Neural cell (in vitro differentiated cells): ENCODE results near the gene GNG7. TPM values are rescaled to one million over a fixed set of nuclear protein-coding genes. Genes with fewer than 3 reads are reported as not detected.
"Not testable (repeated sequence)": the region's sequence is repeated elsewhere in the genome, so short reads cannot be mapped to it uniquely, and the experiment has no call there.

Source experiments
- H2AFZ ChIP-seq: fragments of 200-600, 300-800 bp; sonication (generic), shearing (Covaris generic); 2 replicates; pipeline ENCODE4 v1.6.0; 2014; ENCODE audit warnings: low read depth, mild to moderate bottlenecking, antibody characterized with exemption, low read length, moderate library complexity
- H3F3A ChIP-seq: fragments of 200-600 bp; shearing (Covaris generic); 2 replicates; pipeline ENCODE4 v1.6.1; 2016; ENCODE audit warnings: mild to moderate bottlenecking, moderate library complexity, mixed read lengths, antibody characterized with exemption, low read length; ENCODE audit not compliant: insufficient read depth, poor library complexity, severe bottlenecking
- H3K27ac ChIP-seq: fragments of 200-600, 300-800 bp; sonication (generic), shearing (Covaris generic); 2 replicates; pipeline ENCODE4 v1.5.1; 2014; ENCODE audit warnings: mild to moderate bottlenecking, low read length, moderate library complexity
- H3K27me3 ChIP-seq: fragments of 300-800, 200-600 bp; sonication (generic), shearing (Covaris generic); 2 replicates; pipeline ENCODE4 v1.6.0; 2014; ENCODE audit warnings: mild to moderate bottlenecking, low read depth, low read length, moderate library complexity; ENCODE audit not compliant: insufficient read depth
- H3K36me3 ChIP-seq: fragments of 300-800, 200-600 bp; sonication (generic), shearing (Covaris generic); 2 replicates; pipeline ENCODE4 v1.5.1; 2014; ENCODE audit warnings: mild to moderate bottlenecking, antibody characterized with exemption, low read length, moderate library complexity; ENCODE audit not compliant: insufficient read depth
- H3K4me2 ChIP-seq: fragments of 300-800, 200-600 bp; sonication (generic), shearing (Covaris generic); 2 replicates; pipeline ENCODE4 v1.6.0; 2014; ENCODE audit warnings: mild to moderate bottlenecking, low read length
- H3K4me3 ChIP-seq: fragments of 300-800, 200-600 bp; sonication (generic), shearing (Covaris generic); 2 replicates; pipeline ENCODE4 v1.5.1; 2014; ENCODE audit warnings: mild to moderate bottlenecking, low read length, moderate library complexity
- H3K79me2 ChIP-seq: fragments of 200-600 bp; shearing (Covaris generic); replicated peaks from 2 replicates; pipeline ENCODE4 v1.6.0; 2014; ENCODE audit warnings: mild to moderate bottlenecking, low read length, moderate library complexity; ENCODE audit not compliant: insufficient read depth
- H3K9ac ChIP-seq: fragments of 300-800, 200-600 bp; sonication (generic), shearing (Covaris generic); 2 replicates; pipeline ENCODE4 v1.6.1; 2016; ENCODE audit warnings: mild to moderate bottlenecking, low read length, mixed read lengths
- H3K9me2 ChIP-seq: fragments of 200-600 bp; shearing (Covaris generic); 2 replicates; pipeline ENCODE4 v1.6.1; 2016; ENCODE audit warnings: mild to moderate bottlenecking, low read length, mixed read lengths; ENCODE audit not compliant: insufficient read depth
- H3K9me3 ChIP-seq: fragments of 200-600, 300-800 bp; sonication (generic), shearing (Covaris generic); 2 replicates; pipeline ENCODE4 v1.6.1; 2016; ENCODE audit warnings: mild to moderate bottlenecking, mixed run types, low read length, moderate library complexity, mixed read lengths
- H4K20me1 ChIP-seq: fragments of 200-600 bp; shearing (Covaris generic); 2 replicates; pipeline ENCODE4 v1.6.1; 2016; ENCODE audit warnings: mild to moderate bottlenecking, mixed run types; ENCODE audit not compliant: insufficient read depth
- CTCF ChIP-seq: fragments of 450-650 bp; IDR thresholded peaks from 2 replicates; pipeline ENCODE4 v1.5.1; 2014; ENCODE audit warnings: antibody characterized with exemption, mild to moderate bottlenecking, moderate library complexity; ENCODE audit not compliant: poor library complexity, severe bottlenecking
- EP300 ChIP-seq: fragments of 450-650 bp; conservative IDR thresholded peaks from 2 replicates; pipeline ENCODE4 v1.6.1; 2014; ENCODE audit warnings: antibody characterized with exemption, mild to moderate bottlenecking, moderate library complexity; ENCODE audit not compliant: poor library complexity, severe bottlenecking
- EZH2 ChIP-seq: fragments of 200-600, 300-800 bp; shearing (Covaris generic), sonication (generic); IDR thresholded peaks from 2 replicates; pipeline ENCODE4 v1.6.1; 2014; ENCODE audit warnings: antibody characterized with exemption, low read length, borderline replicate concordance, mild to moderate bottlenecking; ENCODE audit not compliant: insufficient read depth, poor library complexity, severe bottlenecking
- MXI1 ChIP-seq: fragments of 450-650 bp; conservative IDR thresholded peaks from 2 replicates; pipeline ENCODE4 v1.6.1; 2014; ENCODE audit warnings: antibody characterized with exemption, mild to moderate bottlenecking; ENCODE audit not compliant: poor library complexity, severe bottlenecking
- POLR2AphosphoS5 ChIP-seq: IDR thresholded peaks from 2 replicates; pipeline ENCODE4 v1.6.1; 2012
- RAD21 ChIP-seq: fragments of 450-650 bp; conservative IDR thresholded peaks from 2 replicates; pipeline ENCODE4 v1.6.1; 2014; ENCODE audit warnings: antibody characterized with exemption, mild to moderate bottlenecking, moderate library complexity
- SMC3 ChIP-seq: fragments of 450-650 bp; conservative IDR thresholded peaks from 2 replicates; pipeline ENCODE4 v1.6.1; 2014; ENCODE audit warnings: antibody characterized with exemption, mild to moderate bottlenecking, moderate library complexity; ENCODE audit not compliant: poor library complexity
- TAF1 ChIP-seq: IDR thresholded peaks from 2 replicates; pipeline ENCODE4 v1.6.1; 2012; ENCODE audit warnings: low read depth
- polyA plus RNA-seq: library from polyadenylated mRNA; depleted of rRNA; stranded (reverse); fragments of >200 nt; gene quantifications from 2 replicates; pipeline ENCODE4 v1.2.3, GENCODE V29; 2014
- TF ChIP-seq, protein P1 (sequence below): IDR thresholded peaks from 2 replicates; pipeline ENCODE4 v1.6.1; 2012; ENCODE audit warnings: borderline replicate concordance

Gene GNG7
- polyA plus RNA-seq, 1 donor from 2014 or later, result 3.0 TPM

- Histone ChIP-seq H3K9me3 (no peaks in the 10 kb centered on the region), H3K9me2 (no peaks in the 10 kb centered on the region), H3K27me3 (no peaks in the 10 kb centered on the region), H3K79me2 (no peaks in the 10 kb centered on the region), H3F3A (no peaks in the 10 kb centered on the region), H4K20me1 (no peaks in the 10 kb centered on the region), H3K27ac (no peak overlapping the region), H3K4me3 (no peak overlapping the region), H3K9ac (no peak overlapping the region), H3K4me2 (no peak overlapping the region), H2AFZ (no peak overlapping the region), H3K36me3 (no peaks in the 10 kb centered on the region)
- no peak for TF ChIP-seq MXI1
- TF ChIP-seq SMC3, result no peak
- no peak for TF ChIP-seq POLR2AphosphoS5
- no peak for TF ChIP-seq TAF1
- TF ChIP-seq, protein P1, sequence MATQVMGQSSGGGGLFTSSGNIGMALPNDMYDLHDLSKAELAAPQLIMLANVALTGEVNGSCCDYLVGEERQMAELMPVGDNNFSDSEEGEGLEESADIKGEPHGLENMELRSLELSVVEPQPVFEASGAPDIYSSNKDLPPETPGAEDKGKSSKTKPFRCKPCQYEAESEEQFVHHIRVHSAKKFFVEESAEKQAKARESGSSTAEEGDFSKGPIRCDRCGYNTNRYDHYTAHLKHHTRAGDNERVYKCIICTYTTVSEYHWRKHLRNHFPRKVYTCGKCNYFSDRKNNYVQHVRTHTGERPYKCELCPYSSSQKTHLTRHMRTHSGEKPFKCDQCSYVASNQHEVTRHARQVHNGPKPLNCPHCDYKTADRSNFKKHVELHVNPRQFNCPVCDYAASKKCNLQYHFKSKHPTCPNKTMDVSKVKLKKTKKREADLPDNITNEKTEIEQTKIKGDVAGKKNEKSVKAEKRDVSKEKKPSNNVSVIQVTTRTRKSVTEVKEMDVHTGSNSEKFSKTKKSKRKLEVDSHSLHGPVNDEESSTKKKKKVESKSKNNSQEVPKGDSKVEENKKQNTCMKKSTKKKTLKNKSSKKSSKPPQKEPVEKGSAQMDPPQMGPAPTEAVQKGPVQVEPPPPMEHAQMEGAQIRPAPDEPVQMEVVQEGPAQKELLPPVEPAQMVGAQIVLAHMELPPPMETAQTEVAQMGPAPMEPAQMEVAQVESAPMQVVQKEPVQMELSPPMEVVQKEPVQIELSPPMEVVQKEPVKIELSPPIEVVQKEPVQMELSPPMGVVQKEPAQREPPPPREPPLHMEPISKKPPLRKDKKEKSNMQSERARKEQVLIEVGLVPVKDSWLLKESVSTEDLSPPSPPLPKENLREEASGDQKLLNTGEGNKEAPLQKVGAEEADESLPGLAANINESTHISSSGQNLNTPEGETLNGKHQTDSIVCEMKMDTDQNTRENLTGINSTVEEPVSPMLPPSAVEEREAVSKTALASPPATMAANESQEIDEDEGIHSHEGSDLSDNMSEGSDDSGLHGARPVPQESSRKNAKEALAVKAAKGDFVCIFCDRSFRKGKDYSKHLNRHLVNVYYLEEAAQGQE, result no peak
- no peak for TF ChIP-seq CTCF
- TF ChIP-seq RAD21, result no peak
- no peak for TF ChIP-seq EP300
- no peak for TF ChIP-seq EZH2
Measured at GRCh38 chr19:2519482-2519881, 183.0 kb downstream of the GNG7 start.

DNA sequence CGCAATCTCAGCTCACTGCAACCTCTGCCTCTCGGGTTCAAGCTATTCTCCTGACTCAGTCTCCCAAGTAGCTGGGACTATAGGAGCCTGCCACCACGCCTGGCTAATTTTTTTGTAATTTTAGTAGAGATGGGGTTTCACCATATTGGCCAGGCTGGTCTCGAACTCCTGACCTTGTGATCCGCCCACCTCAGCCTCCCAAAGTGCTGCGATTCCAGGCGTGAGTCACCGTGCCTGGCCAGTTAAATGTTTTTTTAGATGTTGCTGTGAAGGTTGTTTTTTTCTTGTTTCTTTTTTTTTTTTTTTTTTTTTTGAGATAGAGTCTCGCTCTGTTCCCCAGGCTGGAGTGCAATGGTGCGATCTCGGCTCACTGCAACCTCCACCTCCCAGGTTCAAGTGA is 183.6 kb downstream of the GNG7 start:
- not testable (repeated sequence) for H3K9me3 ChIP-seq, H3K9me2 ChIP-seq, H2AFZ ChIP-seq, H3F3A ChIP-seq, H3K9ac ChIP-seq, H3K4me3 ChIP-seq, H3K27ac ChIP-seq, H4K20me1 ChIP-seq, H3K4me2 ChIP-seq, H3K36me3 ChIP-seq, H3K27me3 ChIP-seq, H3K79me2 ChIP-seq

- no peak overlapping the region for H3K4me3 ChIP-seq
- no peaks in the 10 kb centered on the region for H3K9me3 ChIP-seq
- no peak overlapping the region for H3K27ac ChIP-seq
- H2AFZ ChIP-seq, result no peak overlapping the region
- H3K79me2 ChIP-seq, result no peaks in the 10 kb centered on the region
- H3K9ac ChIP-seq, result no peak overlapping the region
- no peaks in the 10 kb centered on the region for H4K20me1 ChIP-seq
- H3K36me3 ChIP-seq, result no peaks in the 10 kb centered on the region
- H3F3A ChIP-seq, result no peaks in the 10 kb centered on the region
- no peaks in the 10 kb centered on the region for H3K9me2 ChIP-seq
- TF ChIP-seq CTCF, result no peak
- H3K4me2 ChIP-seq, result no peak overlapping the region
- H3K27me3 ChIP-seq, result no peaks in the 10 kb centered on the region
Measured at GRCh38 chr19:2517881-2518601, 184.5 kb downstream of the GNG7 start.
